NCI-H69 (cell line): ENCODE data around the gene ITGA8.
"Not testable (repeated sequence)": the region's sequence is repeated elsewhere in the genome, so short reads cannot be mapped to it uniquely, and the experiment has no call there.

Experiments used
- DNase-seq: peaks from one replicate; lab custom pipeline; 2025; lab: John Stamatoyannopoulos, UW

The ITGA8 gene

DNA sequence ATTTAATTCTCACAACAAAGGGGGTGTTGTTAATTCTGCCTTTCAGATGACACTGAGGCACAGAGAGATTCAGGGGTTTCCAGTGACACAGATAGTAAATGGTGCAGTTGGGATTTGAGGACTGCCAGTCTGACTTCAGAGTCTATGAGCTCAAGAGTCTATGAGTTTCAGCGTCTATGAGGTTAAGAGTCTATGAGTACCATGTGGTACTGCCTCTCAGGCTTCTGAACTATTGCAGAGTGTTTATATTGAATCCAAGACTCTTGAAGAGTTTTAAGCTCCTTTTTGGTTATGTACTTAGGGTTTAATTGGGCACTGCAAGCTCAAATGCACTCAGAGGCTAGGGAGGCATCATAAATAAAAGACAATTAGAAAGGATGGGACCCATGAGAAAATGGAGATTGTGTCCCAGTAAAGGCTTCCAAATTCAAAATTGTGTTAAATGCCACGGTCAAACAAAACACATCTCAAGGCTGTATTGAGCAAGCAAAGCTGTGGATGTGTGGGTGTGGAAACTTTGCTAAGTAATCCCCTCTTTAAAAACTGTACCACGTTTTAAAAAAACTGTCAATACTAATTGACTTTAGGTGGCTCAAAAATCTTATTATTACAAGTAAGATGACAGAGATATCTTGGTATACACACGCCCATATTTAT lies 224.7 kb downstream of the ITGA8 start:
- no peak for DNase-seq

GRCh38 chr10:15491856-15492642 lies 227.7 kb downstream of the ITGA8 start:
- DNase-seq: no peak

GRCh38 chr10:15489431-15489830 lies 230.3 kb downstream of the ITGA8 start:
- DNase-seq: no peak

- no peak for DNase-seq
Measured at GRCh38 chr10:15487376-15487775, 232.3 kb downstream of the ITGA8 start.

- DNase-seq: no peak
Measured at GRCh38 chr10:15486404-15486803, 233.3 kb downstream of the ITGA8 start.

DNA sequence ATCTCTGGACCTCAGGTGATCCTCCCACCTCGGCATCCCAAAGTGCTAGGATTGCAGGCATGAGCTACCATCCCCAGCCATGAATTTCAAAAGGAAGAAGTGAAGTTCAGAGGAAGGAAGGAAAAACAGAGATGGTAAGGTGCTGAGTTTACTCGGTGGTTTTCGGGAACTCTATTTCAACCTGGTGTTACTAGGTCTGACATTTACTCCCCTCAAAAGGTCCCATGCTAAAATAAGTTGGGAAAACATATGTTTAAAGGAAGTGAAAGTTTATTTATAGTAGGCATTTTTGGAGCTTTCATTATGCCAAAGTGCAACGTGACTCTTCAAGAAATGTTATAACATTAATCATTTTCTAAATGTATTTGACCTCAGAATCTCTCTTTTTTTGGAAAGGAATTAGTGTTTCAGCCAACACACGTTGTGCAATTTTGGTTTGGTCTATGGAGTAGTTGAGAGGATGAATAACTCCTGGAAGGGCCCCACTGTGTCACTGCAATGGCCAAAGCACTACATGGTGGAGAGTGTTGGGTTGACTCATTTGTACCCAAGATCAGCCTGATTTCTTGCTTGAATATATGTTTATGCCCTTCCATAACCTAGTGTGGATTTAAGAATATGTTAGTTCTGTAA lies 233.9 kb downstream of the ITGA8 start:
- DNase-seq: no peak

DNA sequence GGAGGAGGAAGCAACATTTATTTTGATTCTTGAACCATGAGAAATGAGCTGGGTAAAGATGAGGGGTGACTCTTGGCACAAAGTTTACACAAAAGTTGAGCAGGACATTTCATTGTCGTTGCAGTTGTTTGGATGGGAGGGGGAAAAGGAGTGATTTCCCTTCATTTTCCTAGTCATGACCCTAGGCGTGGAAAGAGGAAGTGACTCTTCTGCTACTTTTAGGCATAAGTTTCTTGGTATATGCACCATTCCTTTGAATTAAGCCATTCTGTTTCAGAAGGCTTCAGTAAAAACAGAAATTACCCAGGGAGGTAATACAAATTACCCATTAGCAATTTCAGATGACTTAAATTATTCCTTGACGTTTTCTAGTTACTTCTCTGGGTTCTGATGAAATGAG lies 234.7 kb downstream of the ITGA8 start:
- DNase-seq: no peak

DNA sequence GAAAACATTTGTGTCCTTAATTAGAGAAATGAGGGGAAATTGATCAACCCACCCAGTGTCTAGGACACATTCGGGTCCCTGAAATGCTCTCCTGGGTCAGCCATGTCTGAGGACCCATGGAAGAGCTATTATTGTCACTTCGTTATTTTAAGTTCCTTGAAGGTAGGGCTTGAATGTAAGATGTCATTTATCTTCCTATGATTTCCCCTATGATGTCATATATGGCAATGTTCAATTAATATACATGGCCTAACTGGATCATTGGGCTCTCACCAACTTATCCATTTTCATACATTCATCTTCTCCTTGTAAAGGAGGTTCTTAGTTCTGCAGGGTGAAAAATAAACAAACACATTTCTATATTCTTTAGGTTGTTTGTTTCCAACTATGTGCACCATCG lies 235.6 kb downstream of the ITGA8 start:
- no peak for DNase-seq

DNA sequence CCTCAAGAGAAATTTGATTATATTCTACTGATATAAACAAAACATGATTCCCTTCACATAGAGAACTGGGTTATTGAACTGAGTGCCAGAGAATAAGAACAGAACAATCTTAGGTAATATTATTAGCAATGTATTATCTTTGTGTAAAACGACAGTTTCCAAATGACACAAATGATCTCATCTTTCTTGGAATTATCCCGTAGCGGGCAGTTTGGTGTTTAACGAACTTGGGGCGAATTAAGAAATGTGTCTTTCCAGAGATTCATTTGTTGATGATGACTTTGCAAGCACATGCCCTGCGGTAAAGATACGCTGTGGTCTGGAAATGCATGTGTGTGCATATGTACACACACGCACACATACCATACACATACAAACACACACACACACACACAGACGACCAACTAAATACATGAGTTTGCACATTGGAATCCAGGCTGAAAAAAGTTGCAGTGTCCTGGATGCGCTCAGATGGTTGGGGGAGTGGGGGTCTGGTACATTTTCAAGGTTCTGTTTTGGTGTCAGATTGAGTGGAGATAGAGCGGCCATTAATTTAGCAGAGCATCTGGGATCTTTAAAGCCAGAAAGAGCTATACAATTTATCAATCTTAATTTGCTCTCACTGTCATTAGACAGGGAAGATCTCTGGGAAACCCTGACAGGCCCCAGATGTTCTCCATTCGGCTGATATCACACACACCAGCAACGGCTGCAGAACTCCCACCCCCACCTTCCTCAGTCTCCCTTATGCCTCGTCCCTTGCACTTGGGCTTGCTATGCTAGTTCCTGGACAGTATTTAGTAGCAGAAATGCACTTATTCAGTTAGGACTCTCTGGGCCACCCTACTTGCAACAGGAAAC lies 236.3 kb downstream of the ITGA8 start:
- DNase-seq: no peak

- DNase-seq: no peak
Measured at GRCh38 chr10:15482156-15482555, 237.6 kb downstream of the ITGA8 start.

DNA sequence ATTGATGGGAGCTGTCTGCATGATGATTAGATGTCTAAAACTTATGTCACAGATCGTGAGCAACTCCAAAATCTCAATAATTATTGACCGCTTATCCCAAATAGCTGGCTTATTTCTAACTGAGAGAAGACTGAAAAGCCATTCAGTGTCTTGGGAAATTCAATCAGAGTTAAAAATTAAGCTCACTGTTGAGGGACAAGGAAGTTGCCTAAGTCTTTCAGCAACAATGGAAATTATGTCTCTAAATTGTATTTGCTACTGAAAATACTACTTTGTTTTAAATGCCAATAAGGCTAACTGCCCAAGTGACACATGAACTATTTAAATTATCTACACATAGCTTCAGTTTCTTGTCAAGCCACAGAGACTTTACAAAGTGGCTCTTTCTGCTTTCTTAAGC lies 240.8 kb downstream of the ITGA8 start:
- DNase-seq: no peak

GRCh38 chr10:15478429-15478828 lies 241.3 kb downstream of the ITGA8 start:
- DNase-seq: no peak

DNA sequence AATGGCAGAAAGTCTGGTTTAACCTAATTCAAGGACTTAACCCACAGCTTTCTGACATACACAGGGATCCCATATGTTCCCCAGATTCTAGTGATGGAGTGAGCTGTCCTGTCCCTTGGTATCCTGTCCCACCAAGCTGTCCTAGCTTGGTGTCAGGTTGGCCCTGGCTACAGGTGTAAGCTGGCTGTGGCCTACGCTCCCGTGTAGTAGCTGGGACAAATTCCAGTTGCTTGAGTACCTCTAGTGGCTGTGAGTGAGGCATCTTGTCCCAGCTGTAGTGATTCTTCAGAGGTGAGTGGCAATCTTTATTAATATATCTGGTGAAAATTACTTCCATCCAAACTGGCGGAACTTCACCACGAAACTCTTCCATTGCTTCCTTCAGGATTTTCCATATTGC lies 243.4 kb downstream of the ITGA8 start:
- no peak for DNase-seq

DNA sequence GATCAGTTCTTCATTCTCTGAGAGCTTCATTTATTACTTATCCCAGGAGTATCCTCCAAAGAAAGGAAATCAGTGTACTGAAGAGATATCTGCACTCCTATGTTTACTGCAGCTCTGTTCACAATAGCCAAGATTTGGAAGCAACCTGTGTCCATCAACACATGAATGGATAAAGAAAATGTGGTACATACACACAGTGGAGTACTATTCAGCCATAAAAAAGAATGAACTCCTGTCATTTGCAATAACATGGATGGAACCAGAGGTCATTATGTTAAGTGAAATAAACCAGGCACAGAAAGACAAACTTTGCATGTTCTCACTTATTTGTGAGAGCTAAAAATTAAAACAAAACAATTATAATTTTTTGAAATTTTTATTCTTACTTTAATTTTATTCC lies 244.3 kb downstream of the ITGA8 start:
- not testable (repeated sequence) for DNase-seq

GRCh38 chr10:15474671-15475070 lies 245.1 kb downstream of the ITGA8 start:
- DNase-seq: no peak

DNA sequence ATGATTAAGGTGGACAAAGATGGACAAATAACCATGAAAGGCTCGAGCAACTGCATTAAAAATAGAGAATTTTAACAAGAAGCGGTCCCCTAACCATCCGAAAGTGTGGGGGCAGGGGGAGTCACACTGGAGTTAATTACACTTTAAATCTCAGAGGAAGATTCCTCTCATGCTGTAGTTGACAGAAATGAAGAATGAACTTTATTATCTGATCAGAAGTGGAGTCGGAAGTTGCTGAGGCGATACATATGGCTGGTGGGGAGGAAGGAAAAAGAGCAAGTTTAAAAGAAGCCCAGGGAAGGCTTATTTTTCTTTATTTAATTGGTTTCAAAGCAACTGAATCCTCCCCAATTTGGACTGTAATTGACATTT lies 246.3 kb downstream of the ITGA8 start:
- no peak for DNase-seq

DNA sequence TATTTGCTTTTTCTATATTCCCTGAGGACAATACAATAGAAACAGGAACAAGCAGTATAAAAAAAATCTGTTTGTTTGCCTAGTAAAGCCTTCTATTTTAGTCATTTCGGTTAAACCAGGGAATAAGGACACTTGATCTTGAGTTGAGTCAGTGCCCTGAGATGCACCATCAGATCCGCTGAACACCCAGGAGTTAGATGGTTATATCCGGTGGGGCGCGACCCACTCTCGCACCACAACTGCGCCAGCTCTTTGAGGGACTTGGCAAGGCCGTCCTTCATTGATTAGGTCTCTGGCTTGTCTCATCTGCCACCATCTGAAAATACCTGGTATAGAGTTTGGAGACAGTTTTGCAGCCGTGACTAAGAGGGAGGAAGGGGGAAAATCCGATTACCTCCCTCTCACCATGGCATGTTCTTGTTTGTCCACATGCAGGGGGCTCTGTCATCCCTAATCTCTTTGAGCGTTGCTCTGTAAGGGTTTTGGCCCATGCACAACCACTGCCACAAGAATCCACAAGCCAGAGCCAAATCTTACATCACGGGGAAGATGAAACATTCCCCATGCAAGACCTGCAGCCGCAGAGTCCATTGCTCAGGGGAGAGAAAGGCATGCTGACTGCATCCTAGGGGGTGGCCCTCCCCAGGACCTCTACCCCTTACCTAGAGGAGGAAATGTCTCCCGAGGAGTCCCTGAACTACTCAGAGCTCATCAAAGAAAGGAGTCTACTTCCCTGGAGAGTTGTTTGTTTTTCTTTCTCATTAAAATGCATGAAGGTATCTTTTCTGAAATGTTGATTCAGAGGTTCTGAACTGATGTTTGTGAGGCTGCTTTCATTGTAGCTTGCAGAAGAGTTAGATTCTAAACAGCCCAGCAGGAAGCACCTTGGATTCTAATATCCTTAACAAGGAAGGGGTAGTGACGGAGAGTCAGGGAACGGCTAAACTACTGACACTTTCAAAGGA lies 247.0 kb downstream of the ITGA8 start:
- DNase-seq: no peak

- DNase-seq: no peak
Measured at GRCh38 chr10:15472008-15472407, 247.7 kb downstream of the ITGA8 start.

DNA sequence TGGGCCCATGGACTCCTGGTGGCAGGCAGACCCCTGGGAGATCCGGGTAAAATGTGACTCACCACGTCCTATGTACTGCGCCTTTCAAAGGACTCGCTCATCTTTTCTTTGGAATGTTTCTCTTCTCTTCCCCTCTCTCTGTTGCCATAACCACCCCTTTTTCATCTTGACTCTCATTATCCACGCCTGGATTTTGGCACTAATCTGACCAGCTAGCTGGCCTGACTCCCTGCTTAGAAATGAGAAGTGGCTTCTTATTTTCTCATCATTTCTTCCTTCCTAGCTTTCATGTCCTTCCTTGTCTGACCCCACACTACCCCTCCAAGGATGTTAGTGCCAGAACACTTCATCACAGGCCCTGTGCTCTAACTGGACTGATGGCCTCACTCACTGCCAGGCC lies 250.6 kb downstream of the ITGA8 start:
- no peak for DNase-seq

GRCh38 chr10:15464381-15464780 lies 255.3 kb downstream of the ITGA8 start:
- DNase-seq: no peak
